DMS114 treated with DMSO at 0.1 percent for 48 hours (cell line): ENCODE data around the gene GLS.
"Not testable (repeated sequence)": the region's sequence is repeated elsewhere in the genome, so short reads cannot be mapped to it uniquely, and the experiment has no call there.

Experiments
- DNase-seq: peaks from one replicate; lab custom pipeline; 2025; ENCODE audit not compliant: unreplicated experiment; lab: John Stamatoyannopoulos, UW

Gene GLS

DNA sequence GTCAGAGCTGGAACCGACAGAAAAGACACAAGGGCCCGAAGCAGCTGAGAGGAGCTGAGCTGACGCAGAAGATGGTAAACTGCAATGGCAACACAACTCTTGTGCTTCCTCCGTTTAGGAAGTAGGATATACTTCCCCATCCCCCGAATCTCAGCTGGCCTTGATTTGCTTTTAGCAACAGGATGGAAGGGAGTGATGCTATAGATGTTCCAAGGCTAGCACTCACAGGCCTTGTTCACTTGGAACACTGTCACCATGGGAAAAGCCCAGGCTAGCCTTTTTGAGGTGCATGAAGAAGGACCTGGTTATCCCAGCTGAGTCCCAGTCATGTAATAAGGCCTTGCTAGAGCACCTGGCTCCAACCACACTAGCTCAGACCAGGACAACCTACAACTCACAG, 107.3 kb downstream of the GLS start:
- DNase-seq, result no peak

DNA sequence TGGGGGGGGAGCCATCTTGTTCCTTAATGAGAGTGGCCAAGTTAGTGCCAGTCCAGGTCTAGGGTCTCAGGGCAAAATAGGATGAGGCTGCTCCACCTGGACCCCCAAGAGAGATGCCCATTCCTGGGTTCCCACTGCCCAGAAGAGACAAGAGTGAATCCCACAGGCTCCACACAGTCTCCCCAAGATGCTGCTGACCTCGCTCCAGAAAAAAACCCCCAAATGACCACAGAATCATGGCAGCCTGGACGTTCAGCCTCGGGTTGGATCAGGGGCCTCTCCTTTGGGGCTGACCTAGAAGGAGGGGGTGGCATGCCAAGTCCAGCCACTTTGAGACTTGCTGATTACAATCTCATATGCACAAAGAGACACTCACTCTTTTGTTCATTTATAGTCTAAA, 108.3 kb downstream of the GLS start:
- DNase-seq, result no peak

DNA sequence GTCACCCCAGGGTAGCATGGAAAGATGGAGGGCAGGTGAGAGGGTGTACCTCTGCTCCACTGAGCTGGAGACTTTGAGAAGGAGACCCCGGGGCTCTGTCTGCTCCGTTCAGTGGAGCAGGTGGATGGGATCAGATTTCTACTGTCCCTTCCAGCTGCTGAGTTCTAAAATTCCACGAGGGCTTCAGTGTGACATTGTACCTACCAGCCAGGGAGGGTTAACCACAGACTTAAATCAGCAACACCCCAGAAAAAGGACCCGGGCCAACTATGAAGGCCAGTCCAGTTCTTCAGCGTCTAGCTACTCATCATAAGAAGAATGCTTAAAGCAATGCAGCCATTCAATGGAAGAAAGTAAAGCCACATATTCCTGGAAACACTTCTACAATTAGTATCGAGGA, 109.5 kb downstream of the GLS start:
- DNase-seq, result no peak

DNA sequence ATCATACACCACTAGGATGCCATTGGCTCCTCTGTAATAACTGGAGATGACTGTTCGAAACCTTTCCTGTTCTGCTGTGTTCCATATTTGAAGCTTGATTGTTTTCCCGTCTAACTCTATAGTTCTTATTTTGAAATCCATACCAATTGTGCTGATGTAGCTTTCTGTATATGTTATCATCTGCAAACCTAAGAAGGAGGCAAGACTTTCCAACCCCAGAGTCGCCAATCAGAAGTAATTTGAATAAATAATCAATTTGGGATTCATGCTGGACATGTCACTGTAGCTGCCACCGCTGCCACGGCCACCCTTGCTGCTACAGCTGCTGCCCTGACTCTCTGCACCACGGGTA, 112.6 kb downstream of the GLS start:
- no peak for DNase-seq

DNA sequence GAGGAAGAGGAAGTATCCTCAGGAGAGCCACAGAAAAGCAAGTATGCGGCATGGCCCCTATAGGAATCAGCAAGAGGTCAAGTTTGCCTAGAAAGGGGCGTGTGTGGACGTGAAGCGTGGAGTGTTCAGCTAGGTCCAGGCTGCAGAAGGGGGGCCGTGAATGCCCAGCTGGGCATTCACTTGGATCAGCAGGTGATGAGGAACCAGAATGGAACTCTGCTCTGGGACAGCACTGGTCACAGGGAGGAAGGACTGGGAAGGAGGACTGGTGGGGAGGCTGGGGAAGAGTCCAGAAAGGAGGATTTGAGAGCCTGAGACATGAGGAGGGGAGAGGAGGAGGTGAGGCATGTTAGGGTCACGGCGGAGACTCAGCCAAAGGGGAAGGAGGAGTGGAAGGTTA, 113.5 kb downstream of the GLS start:
- DNase-seq, result no peak

DNA sequence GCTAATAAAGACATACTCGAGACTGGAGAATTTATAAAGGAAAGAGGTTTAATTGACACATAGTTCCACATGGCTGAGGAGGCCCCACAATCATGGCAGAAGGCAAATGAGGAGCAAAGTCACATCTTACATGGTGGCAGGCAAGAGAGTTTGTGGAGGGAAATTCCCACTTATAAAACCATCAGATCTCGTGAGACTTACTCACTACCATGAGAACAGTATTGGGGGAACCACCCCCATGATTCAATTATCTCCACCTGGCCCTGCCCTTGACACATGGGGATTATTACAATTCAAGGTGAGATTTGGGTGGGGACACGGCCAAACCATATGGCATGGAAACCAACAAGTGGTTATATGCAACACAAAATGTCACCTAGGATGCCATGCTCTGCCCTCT, 114.7 kb downstream of the GLS start:
- not testable (repeated sequence) for DNase-seq

DNA sequence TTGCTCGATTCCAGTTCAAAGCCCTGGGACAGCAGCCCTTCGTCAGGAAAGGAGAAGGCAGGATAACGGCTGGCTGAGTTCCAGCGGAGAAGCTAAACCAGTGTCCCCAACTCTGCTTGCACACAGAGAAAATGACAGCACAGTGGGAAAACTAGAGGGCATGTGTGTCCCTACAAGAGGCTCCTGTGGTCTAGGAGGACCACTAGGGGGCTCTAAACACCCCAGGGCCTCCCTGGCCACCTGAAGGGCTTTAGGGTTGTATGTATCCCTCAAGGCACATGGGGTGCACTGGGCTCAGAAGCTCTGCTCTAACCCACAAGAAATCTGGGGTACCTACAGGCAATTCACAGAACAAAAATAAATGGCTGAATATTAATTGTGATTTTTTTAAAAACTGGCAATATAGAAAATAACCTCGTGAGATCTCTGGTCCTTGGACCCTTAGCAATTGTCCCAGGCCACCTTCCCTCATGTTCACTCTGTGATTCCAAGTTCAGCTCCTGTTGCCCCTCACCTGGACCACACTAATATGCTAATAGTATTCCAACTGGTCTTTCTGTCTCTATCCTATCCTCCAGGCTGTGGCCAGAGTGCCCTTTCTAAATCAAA, 115.8 kb downstream of the GLS start:
- DNase-seq, result peak; percentile 6

DNA sequence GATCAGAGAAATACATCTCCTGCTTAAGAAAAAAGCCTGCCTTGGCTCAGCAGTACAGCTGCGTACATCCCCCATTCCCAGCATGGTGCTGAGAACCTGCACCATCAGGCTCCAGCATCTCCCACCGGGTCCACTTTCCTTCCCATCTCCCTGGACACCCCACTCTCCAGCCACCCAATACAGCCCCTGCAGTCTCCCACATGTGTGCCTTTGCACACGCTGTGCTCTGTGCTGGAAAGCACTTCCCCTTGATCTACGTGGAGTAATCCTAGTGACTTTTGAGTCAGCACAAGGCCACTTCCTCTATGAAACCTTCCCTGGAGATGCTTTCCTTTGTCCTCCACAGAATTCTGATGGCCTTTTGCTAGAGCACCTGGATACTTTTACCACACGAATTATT, 116.3 kb downstream of the GLS start:
- no peak for DNase-seq

DNA sequence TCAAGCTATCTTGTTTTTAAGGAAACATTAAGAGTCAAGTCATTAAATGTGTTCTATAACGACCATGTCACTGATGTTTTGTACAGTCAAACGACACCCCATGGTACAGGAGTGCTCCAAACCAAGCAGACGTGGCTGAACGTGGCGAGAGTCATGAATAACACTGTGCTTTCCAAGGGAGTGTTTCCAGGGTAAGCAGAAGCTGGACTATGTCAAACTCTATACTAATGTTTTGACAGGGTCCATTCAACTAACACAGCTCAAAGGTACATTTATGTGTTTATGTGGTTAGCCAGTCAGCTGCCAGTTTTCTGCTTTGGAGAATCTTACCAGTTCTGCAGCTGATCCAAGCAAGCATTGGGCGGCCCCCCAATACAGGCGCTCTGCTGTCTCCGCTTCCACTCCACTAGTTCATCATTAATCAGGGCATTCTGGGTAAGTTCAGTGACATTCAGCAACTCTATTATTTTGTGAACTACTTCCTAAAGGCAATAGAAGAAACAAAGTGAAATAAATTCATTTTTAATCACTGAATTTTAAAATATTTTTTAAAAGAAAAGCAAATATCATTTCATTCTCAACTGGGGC, 117.0 kb downstream of the GLS start:
- no peak for DNase-seq

DNA sequence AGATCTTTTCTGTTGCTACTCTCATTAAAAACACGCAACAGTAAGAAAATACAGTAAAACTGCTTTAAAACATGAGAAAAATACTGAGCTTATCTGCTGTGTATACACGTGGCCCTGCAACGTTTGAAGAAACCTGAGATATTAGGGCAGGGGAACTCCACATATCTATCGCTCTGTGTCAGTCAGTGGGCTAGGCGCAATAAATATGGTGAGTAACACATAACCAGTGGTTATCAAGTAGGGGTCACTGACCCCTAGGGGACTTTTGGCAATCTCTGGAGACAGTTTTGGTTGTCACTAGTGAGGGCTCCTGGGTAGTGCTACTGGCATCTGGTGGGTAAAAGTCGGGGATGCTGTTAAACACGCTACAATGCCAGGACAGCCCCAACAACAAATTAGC, 118.4 kb downstream of the GLS start:
- no peak for DNase-seq

DNA sequence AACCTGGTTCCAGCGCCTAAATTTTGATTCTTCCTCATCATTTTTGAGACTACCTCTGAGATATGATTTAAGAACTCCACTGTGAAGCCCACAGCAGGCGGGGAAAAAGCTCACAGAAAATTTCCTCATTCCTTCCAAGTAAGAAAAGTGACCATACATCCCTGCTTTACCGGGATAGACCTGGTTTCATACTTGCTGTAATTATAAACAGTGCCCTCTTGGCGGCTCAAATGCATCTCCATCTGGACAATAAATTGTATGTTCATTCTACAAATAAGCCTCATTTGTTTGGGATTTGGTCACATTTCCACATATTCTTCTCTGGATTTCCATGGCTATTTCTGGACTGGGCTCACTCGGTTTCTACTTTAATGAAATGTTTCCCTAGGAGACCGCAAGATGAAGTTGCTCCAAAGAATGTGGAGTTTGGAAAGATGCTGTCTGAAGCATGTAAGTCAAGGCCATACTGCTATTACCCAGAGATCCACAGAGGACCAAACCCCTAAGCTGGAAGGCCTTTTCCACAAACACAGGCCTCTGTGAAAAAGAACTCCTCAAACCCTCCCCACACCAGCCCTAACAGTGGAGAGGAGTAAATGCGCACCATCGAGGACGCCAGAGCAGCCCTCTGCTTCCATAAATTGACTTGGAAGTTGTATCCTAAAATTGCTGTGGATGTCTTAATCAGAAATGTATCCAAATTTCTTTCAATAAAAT, 119.5 kb downstream of the GLS start:
- DNase-seq, result no peak

DNA sequence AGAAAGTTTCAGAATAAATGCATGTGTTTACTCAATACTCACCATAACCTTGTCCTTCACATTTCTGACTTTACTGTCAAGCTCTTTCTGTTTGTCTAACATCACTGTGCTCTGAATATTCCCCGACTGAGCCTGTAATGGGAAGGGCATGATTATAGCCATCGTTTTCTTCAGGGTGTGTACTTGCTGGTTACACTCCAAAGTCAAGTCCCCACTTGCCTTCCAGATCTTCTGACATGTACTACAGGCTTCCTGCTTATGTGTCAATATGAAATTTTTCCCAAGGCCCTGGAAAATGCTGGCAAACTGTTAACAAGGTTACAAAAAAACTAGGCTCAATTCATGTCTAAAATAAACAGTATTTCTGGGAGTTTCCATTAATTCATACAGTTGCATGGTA, 120.4 kb downstream of the GLS start:
- DNase-seq, result no peak

DNA sequence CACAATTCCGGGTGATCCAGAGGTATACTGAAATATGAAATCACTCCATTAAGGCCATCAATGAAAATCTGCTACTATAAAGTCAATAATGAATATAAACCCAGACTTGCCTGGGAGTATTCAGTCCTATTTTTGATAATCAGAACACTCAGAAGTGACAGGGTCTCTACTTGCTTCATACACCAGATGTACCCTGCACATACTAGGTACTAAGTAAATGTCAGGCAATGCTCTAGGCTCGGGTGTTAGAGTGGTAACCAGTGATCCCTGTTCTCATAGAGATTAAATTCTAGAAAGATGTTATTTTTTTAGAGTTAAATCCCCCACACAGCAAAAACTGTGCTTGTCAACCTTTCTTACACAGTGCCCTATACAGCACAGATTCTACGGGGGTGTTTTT, 121.0 kb downstream of the GLS start:
- DNase-seq, result no peak

DNA sequence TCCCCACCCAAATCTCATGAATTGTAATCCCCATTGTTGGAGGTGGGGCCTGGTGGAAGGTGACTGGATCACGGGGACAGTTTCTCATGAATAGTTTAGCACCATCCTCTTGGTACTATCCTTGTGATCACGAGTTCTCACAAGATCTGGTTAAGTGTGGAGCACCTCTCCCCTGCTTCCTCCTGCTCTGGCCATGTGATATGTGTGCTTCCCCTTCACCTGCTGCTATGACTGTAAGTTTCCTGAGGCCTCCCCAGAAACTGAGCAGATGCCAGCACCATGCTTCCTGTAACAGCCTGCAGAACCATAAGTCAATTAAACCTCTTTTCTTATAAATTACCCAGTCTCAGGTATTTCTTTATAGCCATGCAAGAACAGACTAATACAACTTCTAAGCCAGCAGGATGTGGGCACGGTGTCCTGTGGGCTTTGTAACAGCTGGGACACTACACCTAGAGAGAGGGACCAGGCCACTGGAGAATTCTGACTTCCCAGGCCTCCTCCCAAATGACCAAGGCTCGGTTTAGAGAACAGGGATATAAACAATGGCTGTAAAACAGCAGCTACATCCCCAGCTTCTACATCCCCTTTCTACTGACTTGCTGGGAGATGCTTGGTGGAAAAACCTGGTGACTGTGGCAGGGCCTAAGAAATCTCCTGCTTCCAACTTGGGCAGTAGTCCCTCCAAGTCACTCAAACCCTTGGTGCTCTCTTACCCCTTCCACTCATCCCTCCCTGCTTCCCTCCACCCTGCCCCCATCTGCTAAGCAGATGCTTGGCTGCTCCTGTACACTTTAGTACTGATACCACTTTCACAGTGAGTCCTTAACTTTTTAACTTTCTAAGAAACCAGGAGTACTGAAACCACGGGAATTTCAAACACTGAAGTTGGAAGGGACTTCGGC, 123.0 kb downstream of the GLS start:
- DNase-seq, result no peak

DNA sequence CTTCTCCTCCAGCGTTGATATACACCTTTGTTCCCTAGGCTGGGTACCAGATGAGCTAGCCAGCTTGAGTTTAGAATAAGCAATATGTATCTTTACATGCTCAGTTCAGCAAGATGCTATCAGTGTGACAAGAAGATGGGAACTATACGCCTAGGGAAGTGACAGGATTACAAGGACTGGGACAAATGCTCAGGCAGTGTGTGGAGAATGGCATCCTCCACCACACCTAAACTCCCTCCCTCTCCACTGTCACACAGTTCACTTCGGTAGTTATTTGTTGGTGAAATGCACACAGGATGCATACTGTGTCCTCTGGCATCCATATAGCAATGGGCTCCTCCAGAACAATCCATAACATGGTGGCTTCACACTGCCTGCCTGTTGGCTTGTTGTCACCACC, 125.7 kb downstream of the GLS start:
- DNase-seq, result no peak

DNA sequence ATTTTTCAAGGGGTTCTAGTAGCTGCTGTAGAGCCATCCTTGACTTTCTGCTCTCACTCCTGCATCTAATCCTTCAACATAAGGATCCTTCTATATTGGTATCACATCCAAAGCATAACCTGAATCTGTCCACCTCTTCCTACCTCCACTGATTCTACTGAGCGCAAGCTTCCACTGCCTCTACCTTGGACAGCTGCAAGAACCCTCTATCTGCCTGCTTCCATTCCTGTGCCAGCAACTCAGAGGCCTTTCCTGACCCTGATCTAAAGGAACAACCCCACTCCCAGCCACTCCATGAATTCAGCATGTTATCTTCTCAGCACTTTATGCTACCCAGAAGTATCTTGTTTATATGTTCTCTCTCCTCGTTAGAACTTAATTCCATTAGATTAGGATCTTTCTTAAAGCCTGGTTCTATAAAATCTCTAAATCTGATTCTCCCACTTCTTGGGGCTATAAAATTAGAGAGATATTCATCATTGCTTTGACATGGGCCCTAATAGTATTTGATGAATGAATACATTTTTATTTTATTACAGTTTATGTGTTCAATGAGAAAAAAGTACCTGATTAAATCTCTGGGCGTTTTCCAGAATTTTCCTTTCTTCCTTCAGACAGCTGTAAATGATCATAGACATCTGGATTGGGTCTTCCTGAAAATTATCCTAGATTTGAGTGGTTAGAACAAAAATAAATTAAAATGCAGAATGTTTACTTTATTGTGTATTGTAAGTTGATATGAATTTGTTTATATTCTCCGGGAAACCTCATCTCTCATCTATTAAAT, 126.6 kb downstream of the GLS start:
- DNase-seq, result no peak

DNA sequence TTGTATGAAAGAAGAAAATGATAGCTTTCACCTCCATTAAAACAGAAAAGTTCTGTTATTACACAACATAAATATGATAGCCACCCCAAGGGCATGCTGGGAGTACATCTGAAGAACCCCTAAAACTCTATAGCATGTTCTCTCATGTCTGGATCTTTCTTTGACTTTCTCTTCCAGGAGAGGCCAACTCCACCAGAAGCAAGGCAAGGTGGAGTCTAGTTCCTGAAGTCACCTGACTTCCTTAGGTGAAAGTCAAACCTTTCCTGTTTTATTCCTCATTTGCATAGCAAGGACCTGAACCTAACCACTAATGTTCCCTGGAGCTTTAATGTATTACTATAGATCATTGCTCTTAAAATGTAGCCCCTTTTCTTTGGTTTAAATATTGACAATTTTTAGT, 127.7 kb downstream of the GLS start:
- no peak for DNase-seq

DNA sequence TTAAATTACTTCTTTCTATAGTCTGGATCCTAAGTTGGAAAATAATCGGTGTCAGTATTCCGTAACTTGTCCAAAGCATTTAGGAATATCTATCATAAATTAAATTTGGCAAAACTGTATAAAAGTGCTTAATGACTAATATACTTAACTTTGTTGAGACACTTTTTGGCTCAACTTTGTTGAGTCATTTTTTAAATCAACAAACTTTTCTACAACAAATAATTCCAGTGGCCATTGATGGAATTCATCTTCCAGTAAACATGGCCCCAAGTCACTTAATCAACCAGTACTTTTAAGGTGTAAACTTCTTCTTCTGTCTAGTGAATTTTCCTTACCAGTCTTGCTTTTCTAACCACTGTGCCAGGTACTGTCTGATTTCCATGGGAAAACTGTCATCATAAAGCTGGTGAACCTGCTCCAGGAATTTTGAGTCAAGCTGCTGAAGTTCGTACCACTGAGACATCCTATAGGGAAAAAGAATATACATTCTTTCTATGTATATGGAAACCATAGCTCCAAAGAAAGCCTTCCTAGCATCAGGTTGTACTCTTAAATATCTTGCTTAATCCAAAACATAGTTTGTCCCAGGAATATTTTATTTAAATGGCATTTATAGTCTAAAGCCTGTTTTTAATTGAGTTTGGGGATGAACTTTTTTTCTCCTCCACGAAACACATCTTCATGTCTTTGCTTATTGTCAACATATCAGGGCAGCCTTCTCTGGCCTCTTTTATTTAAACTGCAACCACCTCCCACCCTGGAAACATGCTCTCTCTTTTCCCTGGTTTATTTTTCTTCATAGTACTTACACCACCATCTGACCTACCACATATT, 129.1 kb downstream of the GLS start:
- DNase-seq, result no peak

DNA sequence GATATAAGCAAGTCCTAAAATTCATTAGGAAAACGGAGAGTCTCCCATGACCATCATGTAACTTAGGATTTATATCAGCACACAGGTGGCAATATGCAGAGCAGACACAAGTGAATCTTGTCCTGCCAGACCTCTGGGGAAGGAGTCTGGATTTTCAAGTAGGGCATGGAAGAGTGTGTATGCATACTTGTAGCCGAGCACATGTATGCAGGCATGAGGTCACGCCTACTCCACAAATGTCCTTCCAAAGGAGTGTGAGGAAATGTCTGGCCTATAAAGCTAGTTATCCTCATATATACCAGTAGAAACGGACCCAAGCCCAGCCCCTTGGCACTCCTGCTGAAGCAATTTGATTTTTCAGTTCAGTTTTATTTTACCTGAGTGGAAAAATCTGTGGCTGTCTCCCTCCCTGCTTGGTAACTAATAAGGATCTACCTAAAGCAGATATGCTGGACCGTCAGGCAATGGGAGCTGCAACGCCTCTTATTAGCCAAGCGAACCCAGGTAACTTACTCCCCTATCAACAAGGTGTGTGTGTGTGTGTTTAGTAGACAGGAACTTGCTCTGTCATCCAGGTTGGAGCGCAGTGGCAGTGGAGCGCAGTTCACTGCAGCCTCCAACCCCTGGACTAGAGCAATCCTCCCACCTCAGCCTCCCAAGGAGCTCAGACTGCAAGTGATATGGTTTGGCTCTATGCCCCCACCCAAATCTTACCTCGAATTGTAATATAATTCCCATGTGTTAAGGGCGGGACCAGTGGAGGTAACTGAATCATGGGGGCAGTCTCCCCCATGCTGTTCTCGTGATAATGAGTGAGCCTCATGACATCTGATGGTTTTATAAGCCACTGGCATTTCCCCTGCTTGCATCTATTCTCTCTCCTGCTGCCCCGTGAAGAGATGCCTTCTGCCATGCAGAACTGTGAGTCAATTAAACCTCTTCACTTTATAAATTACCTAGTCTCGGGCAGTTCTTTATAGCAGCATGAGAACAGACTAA, 130.6 kb downstream of the GLS start:
- DNase-seq, result no peak
